A549 (cell line): Measurements from ENCODE around the gene PPIP5K2. TPM values are rescaled to one million over a fixed set of nuclear protein-coding genes. Genes with fewer than 3 reads are reported as not detected.

Source experiments
- ATAC-seq, 2 experiments: fragments of 200-7000 bp in 1 of 2; fragments of >200 bp in 1 of 2; cut with Nextera tagmentation in 1 of 2; cut with Tn5 transposase in 1 of 2; 3 replicates each; pipeline versions ENCODE4 v1.8.0 to v1.9.1; 2018 to 2020; ENCODE audit warnings: mild to moderate bottlenecking in 1 of 2, moderate library complexity in 1 of 2
- CTCF ChIA-PET: fragments of 300-600 bp; sonication (Branson Sonifier 250); formaldehyde crosslinking; extraction: SDS; loops from one replicate; lab custom pipeline; 2021; ENCODE audit warnings: antibody characterized with exemption, inconsistent platforms; lab: Yijun Ruan, JAX
- POLR2A ChIA-PET: fragments of 350-600 bp; formaldehyde crosslinking; extraction: SDS; loops from one replicate; lab custom pipeline; 2021; ENCODE audit warnings: antibody characterized with exemption, inconsistent platforms; lab: Yijun Ruan, JAX
- DNase-seq, 2 experiments: peaks; one replicate each; pipeline versions ENCODE4 v3.0.0 to v3.0.0-alpha.2; 2011 to 2016; ENCODE audit warnings: low read depth in 1 of 2, low spot score in 1 of 2
- FAIRE-seq: peaks from 2 replicates; lab custom pipeline; 2011; peaks lifted over from hg19 to GRCh38; lab: Jason Lieb, UNC
- H3K27ac ChIP-seq, 2 experiments: fragments of >200 bp; sonication (Bioruptor Twin); formaldehyde crosslinking; 3 replicates each; pipeline ENCODE4 v1.5.1; 2016 to 2017
- H3K4me1 ChIP-seq: fragments of >200 bp; sonication (Bioruptor Twin); formaldehyde crosslinking; 3 replicates; pipeline ENCODE4 v1.6.1; 2016
- H3K4me2 ChIP-seq: fragments of >200 bp; sonication (Bioruptor Twin); formaldehyde crosslinking; 3 replicates; pipeline ENCODE4 v1.6.1; 2016
- H3K4me3 ChIP-seq: fragments of >200 bp; sonication (Bioruptor Twin); formaldehyde crosslinking; 3 replicates; pipeline ENCODE4 v1.5.1; 2016
- H3K9me3 ChIP-seq: fragments of >200 bp; sonication (Bioruptor Twin); formaldehyde crosslinking; 3 replicates; pipeline ENCODE4 v1.6.1; 2016
- ATOH8 ChIP-seq: fragments of 250-450 bp; sonication (Bioruptor Pico); IDR thresholded peaks from 2 replicates; pipeline ENCODE4 v1.5.0; 2020; ENCODE audit warnings: low read depth, mild to moderate bottlenecking, moderate library complexity
- CBX8 ChIP-seq: fragments of 200-600 bp; sonication (generic); IDR thresholded peaks from 2 replicates; pipeline ENCODE4 v1.6.1; 2016
- CHD2 ChIP-seq: fragments of 150-350 bp; IDR thresholded peaks from 2 replicates; pipeline ENCODE4 v1.6.1; 2014; ENCODE audit warnings: low read length; ENCODE audit not compliant: partially characterized antibody
- CTCF ChIP-seq: fragments of >200 bp; sonication (Bioruptor Twin); formaldehyde crosslinking; IDR thresholded peaks from 3 replicates; pipeline ENCODE4 v1.5.1; 2016
- EHMT2 ChIP-seq: fragments of 200-600 bp; sonication (generic); IDR thresholded peaks from 2 replicates; pipeline ENCODE4 v1.6.1; 2016; ENCODE audit warnings: antibody characterized with exemption, low read depth, mild to moderate bottlenecking, moderate library complexity
- ESRRA ChIP-seq: fragments of 150-350 bp; IDR thresholded peaks from 2 replicates; pipeline ENCODE4 v1.6.1; 2014; ENCODE audit warnings: mild to moderate bottlenecking, low read length, borderline replicate concordance
- HOXA7 ChIP-seq: fragments of 250-450 bp; sonication (Bioruptor Pico); IDR thresholded peaks from 2 replicates; pipeline ENCODE4 v1.5.0; 2020; ENCODE audit warnings: mild to moderate bottlenecking, moderate library complexity
- HOXB5 ChIP-seq: fragments of 250-450 bp; sonication (Bioruptor Pico); IDR thresholded peaks from 2 replicates; pipeline ENCODE4 v1.5.0; 2020; ENCODE audit warnings: mild to moderate bottlenecking, moderate library complexity
- JUN ChIP-seq, 2 experiments: fragments of >200 bp; sonication (Bioruptor Twin); formaldehyde crosslinking; IDR thresholded peaks; 2 replicates in 1 of 2; 3 replicates in 1 of 2; pipeline ENCODE4 v1.6.1; 2016 to 2017
- JUNB ChIP-seq: fragments of >200 bp; sonication (Bioruptor Twin); formaldehyde crosslinking; IDR thresholded peaks from 2 replicates; pipeline ENCODE4 v1.6.1; 2016
- KDM5A ChIP-seq: fragments of 200-600 bp; sonication (generic); IDR thresholded peaks from 2 replicates; pipeline ENCODE4 v1.6.1; 2016; ENCODE audit warnings: antibody characterized with exemption, mild to moderate bottlenecking
- MAFK ChIP-seq: fragments of 450-650 bp; IDR thresholded peaks from 2 replicates; pipeline ENCODE4 v1.6.1; 2014; ENCODE audit not compliant: partially characterized antibody
- POLR2A ChIP-seq: IDR thresholded peaks from 2 replicates; pipeline ENCODE4 v1.6.1; 2012; ENCODE audit warnings: mild to moderate bottlenecking, low read length
- POLR2AphosphoS2 ChIP-seq: conservative IDR thresholded peaks from 2 replicates; pipeline ENCODE4 v1.6.1; 2012; ENCODE audit warnings: low read length, improper control_type of control experiment, inconsistent platforms
- RAD21 ChIP-seq, 2 experiments: fragments of >200 bp in 1 of 2; sonication (Bioruptor Twin) in 1 of 2; formaldehyde crosslinking in 1 of 2; IDR thresholded peaks in 1 of 2; conservative IDR thresholded peaks in 1 of 2; 2 replicates in 1 of 2; 3 replicates in 1 of 2; pipeline ENCODE4 v1.6.1; 2012 to 2018; ENCODE audit warnings: inconsistent platforms in 1 of 2
- RCOR1 ChIP-seq: fragments of 150-350 bp; IDR thresholded peaks from 2 replicates; pipeline ENCODE4 v1.6.1; 2014; ENCODE audit warnings: antibody characterized with exemption, low read length, low read depth
- REST ChIP-seq: fragments of 200-600 bp; sonication (generic); IDR thresholded peaks from 2 replicates; pipeline ENCODE4 v1.6.1; 2016; ENCODE audit warnings: antibody characterized with exemption, mild to moderate bottlenecking, moderate library complexity
- RNF2 ChIP-seq: fragments of 200-600 bp; sonication (generic); IDR thresholded peaks from 2 replicates; pipeline ENCODE4 v1.6.1; 2016; ENCODE audit warnings: low read depth, mild to moderate bottlenecking, antibody characterized with exemption, moderate library complexity, borderline replicate concordance
- SMC3 ChIP-seq: fragments of >200 bp; sonication (Bioruptor Twin); formaldehyde crosslinking; IDR thresholded peaks from 3 replicates; pipeline ENCODE4 v1.6.1; 2018; ENCODE audit warnings: inconsistent platforms
- SREBF2 ChIP-seq: fragments of 450-650 bp; IDR thresholded peaks from 2 replicates; pipeline ENCODE4 v1.6.1; 2014; ENCODE audit warnings: mild to moderate bottlenecking, moderate library complexity
- USF2 ChIP-seq: fragments of 450-650 bp; IDR thresholded peaks from 2 replicates; pipeline ENCODE4 v1.6.1; 2014; ENCODE audit warnings: antibody characterized with exemption
- ZC3H11A ChIP-seq: fragments of 450-650 bp; IDR thresholded peaks from 2 replicates; pipeline ENCODE4 v1.6.1; 2014; ENCODE audit warnings: antibody characterized with exemption, mild to moderate bottlenecking
- ZFP36 ChIP-seq: fragments of 450-650 bp; IDR thresholded peaks from 2 replicates; pipeline ENCODE4 v1.6.1; 2014; ENCODE audit warnings: borderline replicate concordance; ENCODE audit not compliant: partially characterized antibody
- WGBS: methylation state at CpG from one replicate; pipeline ENCODE4 v1.1.6; 2017; ENCODE audit errors: missing lambda C conversion rate; 5-methylcytosine and 5-hydroxymethylcytosine counted together
- polyA plus RNA-seq, 4 experiments: library from polyadenylated mRNA; depleted of rRNA in 3 of 4; stranded (reverse); fragments of >200 nt; fragmentation: RNase III in 1 of 4; extraction: RNeasy Plus Mini Kit Qiagen cat#74134 plus additional on column Dnase treatment in 1 of 4; gene quantifications; 2 replicates in 3 of 4; 3 replicates in 1 of 4; pipeline ENCODE4 v1.2.3, GENCODE V29; 2011 to 2017
- TF ChIP-seq, protein P1 (sequence below): fragments of >200 bp; sonication (Bioruptor Twin); formaldehyde crosslinking; IDR thresholded peaks from 2 replicates; pipeline ENCODE4 v1.6.1; 2016
- TF ChIP-seq, protein P2 (sequence below): IDR thresholded peaks from 2 replicates; pipeline ENCODE4 v1.6.1; 2012; ENCODE audit warnings: low read depth, borderline replicate concordance

PPIP5K2 gene
- polyA plus RNA-seq, 2 of the 4 experiments (the other 2 are of a cell fraction), result 21.9 to 61.7 TPM

- TF ChIP-seq REST (no peak), HOXA7 (CRISPR knock-in tag) (no peak), ATOH8 (CRISPR knock-in tag) (no peak), CBX8 (no peak), CTCF (peak; percentile 53), ESRRA (no peak), JUN (IDR thresholded peaks at IDR 0.05) (no peak), RAD21 (conservative IDR thresholded peaks at IDR 0.05 in 1 of 2, IDR thresholded peaks at IDR 0.05 in 1 of 2) (peak; percentile 58 to 69), EHMT2 (no peak), SMC3 (peak; percentile 34; the same call in 1 of the 3 replicates), HOXB5 (CRISPR knock-in tag) (no peak), POLR2A (no peak), POLR2AphosphoS2 (no peak), SREBF2 (no peak), KDM5A (no peak), ZFP36 (no peak)
- TF ChIP-seq, protein P1, sequence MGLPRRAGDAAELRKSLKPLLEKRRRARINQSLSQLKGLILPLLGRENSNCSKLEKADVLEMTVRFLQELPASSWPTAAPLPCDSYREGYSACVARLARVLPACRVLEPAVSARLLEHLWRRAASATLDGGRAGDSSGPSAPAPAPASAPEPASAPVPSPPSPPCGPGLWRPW, result no peak
- ATAC-seq, result peak; percentile 84 to 97
- H3K4me2 ChIP-seq, result peak overlapping the region; percentile 39; the same call in 1 of the 3 replicates
- peak in 1 of 2 experiments; percentile 71 for DNase-seq
- H3K4me3 ChIP-seq, result no peak overlapping the region
- H3K4me1 ChIP-seq, result no peaks in the 10 kb centered on the region
- H3K9me3 ChIP-seq, result 0 out of 3 replicates have a peak, but pooled peaks cover 2% of the 10 kb centered on the region
- CTCF ChIA-PET, result interaction anchor here (0.7 to 2.9 kb wide), 9 partner anchors 8 to 252 kb away, joined by 3 to 18 read pairs (median 4); no protein-coding TSS in a partner anchor
- FAIRE-seq, result no peak
- H3K27ac ChIP-seq, result no peak overlapping the region
- POLR2A ChIA-PET, result no interaction called here
- WGBS, result 61% methylated on average over 11 of the region's 11 CpGs
Observed at GRCh38 chr5:103224118-103224893, 104.2 kb downstream of the PPIP5K2 start.

DNA sequence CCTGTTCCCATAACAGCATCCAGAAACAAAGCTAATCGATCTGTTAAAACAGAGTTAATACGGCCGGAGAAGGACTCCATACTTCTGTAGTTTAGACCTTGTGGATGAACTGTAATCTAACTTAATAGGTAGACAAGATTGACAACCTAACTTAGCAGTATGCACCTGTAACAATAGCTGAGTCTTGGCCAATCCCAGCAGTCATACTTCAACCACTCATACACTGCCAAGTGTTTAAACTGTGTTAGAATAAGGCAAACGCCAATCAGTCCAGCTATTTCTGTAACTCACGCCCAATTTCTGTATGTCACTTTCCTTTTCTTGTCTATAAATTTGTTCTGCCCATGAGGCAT is 104.8 kb downstream of the PPIP5K2 start:
- TF ChIP-seq RCOR1, result no peak
- TF ChIP-seq ZC3H11A, result no peak
- TF ChIP-seq RNF2, result no peak
- TF ChIP-seq USF2, result no peak
- no peak for TF ChIP-seq MAFK
- no peak for TF ChIP-seq JUNB
- TF ChIP-seq CHD2, result no peak
- TF ChIP-seq REST, result no peak
- TF ChIP-seq, protein P2, sequence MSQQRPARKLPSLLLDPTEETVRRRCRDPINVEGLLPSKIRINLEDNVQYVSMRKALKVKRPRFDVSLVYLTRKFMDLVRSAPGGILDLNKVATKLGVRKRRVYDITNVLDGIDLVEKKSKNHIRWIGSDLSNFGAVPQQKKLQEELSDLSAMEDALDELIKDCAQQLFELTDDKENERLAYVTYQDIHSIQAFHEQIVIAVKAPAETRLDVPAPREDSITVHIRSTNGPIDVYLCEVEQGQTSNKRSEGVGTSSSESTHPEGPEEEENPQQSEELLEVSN, result no peak
- DNase-seq (no peak), FAIRE-seq (no peak), ATAC-seq (no peak)
- 58% methylated on average over 5 of the region's 5 CpGs for WGBS
- POLR2A ChIA-PET, result no interaction called here
- CTCF ChIA-PET, result interaction anchor here (0.7 to 2.9 kb wide), 8 partner anchors 8 to 251 kb away, joined by 3 to 18 read pairs (median 4); no protein-coding TSS in a partner anchor
- H3K27ac ChIP-seq, result no peak overlapping the region
- no peak overlapping the region for H3K4me2 ChIP-seq
- H3K9me3 ChIP-seq, result 0 out of 3 replicates have a peak, but pooled peaks cover 2% of the 10 kb centered on the region
- H3K4me1 ChIP-seq, result no peaks in the 10 kb centered on the region
- H3K4me3 ChIP-seq, result no peak overlapping the region
